DMS53 treated with DMSO at 0.1 percent for 48 hours (cell line): ENCODE measurements around the gene CD6.

ENCODE experiments used
- DNase-seq: peaks from one replicate; lab custom pipeline; 2025; ENCODE audit not compliant: unreplicated experiment; lab: John Stamatoyannopoulos, UW

CD6 gene

DNA sequence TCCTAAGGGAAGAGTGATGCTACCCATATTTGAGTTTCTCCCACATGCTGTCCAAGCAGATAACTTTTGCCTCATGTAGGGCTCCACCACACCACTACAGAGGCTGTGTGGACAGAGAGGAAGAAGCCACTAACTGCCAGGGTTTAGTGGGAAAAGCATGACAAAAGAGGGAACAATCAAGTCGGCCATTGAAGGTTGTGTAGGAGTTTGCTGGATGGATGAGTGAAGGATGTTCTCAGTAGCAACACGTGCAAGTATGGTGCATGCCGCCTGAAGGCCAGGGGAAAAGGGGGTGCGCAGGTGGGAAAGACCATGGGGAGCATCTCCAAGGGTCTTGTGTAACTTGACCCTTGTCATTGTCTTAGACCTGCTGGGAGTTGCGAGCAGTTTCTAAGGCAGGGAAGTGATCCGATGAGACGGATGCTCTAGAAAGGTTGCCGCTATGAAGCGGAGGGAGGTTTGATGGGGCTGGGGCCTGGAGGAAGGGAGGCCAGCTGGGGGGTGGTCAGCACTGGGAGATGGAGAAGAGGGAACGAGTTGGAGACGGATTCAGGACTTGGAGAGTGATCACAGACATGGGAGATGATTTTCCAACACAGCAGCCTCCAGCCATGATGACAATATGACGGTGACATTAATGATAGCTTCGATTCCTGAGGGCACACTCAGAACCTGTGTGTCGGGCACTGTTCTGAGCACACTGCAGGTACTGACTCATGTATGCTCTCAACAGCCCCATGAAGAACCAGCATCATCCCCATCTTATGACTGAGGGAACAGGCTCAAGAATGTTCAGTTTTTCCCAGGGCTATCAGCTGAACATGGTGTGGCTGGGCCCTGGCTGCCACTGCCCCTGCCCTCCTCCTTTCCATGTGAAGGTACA lies 53.7 kb downstream of the CD6 start:
- no peak for DNase-seq

DNA sequence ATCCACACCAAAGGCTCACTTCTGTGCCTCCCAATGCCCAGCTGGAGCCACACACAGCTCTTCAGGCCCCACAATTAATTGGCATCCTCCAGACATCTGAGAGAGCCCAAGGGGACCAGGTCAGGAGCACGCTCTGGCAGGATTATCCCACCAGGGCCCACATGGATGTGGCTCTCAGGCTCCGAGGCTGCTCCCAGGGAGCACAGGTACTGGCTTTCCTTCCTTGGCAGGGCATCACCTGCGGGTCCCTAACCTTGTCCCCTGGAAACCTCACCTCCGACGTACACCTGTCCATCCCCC lies 54.3 kb downstream of the CD6 start:
- DNase-seq = no peak

GRCh38 chr11:61026121-61027031 lies 54.9 kb downstream of the CD6 start:
- DNase-seq = no peak

GRCh38 chr11:61027141-61027840 lies 55.8 kb downstream of the CD6 start:
- DNase-seq = no peak

DNA sequence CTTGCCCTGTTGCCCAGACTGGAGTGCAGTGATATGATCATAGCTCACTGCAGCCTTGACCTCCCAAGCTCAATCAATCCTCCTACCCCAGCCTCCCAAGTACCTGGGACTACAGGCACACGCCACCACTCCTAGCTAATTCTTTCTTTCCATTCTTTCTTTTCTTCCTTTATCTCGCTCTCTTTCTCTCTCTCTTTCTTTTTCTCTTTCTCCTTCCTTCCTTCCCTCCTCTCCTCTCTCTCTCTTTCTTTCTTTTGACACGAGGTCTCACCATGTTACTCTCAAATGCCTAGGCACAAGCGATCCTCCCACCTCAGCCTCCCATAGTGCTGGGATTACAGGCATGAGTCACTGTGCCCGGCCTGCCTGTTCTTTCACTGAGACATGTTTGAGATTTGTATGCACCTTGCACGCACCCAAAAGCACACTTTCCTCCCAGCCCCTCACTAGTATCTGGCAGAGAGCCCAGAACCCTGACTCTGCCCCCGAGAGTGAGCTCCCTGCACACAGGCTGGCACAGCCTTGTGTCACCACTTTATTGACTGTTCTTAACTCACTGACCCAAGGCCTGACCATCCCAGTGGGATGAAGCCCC lies 56.8 kb downstream of the CD6 start:
- DNase-seq = peak; percentile 13

GRCh38 chr11:61032824-61033223 lies 61.3 kb downstream of the CD6 start:
- DNase-seq = no peak

DNA sequence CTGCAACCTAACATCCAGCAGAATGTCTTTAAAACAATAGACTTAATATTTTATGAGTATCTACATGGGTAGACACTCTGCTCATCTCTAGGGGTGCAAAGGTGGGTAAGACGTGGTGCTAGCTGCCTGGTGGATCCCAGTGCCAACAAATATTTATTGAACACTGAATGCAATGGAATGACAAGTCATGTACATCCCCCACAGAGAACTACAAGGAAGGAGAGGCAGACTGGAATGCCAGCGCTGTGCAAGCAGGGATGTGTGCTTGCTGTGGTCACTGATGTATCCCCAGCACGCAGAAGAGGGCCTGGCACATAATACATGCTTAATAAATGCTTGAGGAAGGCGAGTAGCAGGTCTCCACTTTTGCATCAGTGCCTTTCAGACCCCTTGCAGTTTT lies 61.9 kb downstream of the CD6 start:
- DNase-seq = no peak

GRCh38 chr11:61034111-61034510 lies 62.6 kb downstream of the CD6 start:
- DNase-seq = no peak

- no peak for DNase-seq
These were observed 63.4 kb downstream of the CD6 start for GRCh38 chr11:61034704-61035525.

- no peak for DNase-seq
These were observed 64.0 kb downstream of the CD6 start for GRCh38 chr11:61035526-61035835.

GRCh38 chr11:61037441-61038093 lies 66.1 kb downstream of the CD6 start:
- no peak for DNase-seq

- no peak for DNase-seq
These were observed 68.4 kb downstream of the CD6 start for GRCh38 chr11:61039916-61040315.

- peak; percentile 67 for DNase-seq
These were observed 70.5 kb downstream of the CD6 start for GRCh38 chr11:61041755-61042518.

DNA sequence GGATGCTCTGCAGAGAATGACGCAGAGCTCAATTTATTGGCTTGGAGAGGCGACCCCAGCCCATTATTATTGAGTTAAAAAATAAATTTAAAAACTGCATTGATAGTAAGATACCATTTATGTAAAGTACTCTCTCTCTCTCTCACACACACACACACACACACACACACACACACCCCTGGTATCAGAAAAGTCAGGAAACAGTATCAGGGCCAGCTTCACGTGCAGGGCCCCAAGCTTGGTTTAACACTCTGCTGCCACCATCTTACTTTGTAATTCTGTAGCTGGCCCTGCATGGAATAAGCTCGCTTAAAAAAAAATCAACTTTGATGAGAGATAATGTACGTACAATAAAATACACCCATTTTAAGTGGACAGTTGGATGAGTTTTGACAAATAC lies 71.1 kb downstream of the CD6 start:
- no peak for DNase-seq

DNA sequence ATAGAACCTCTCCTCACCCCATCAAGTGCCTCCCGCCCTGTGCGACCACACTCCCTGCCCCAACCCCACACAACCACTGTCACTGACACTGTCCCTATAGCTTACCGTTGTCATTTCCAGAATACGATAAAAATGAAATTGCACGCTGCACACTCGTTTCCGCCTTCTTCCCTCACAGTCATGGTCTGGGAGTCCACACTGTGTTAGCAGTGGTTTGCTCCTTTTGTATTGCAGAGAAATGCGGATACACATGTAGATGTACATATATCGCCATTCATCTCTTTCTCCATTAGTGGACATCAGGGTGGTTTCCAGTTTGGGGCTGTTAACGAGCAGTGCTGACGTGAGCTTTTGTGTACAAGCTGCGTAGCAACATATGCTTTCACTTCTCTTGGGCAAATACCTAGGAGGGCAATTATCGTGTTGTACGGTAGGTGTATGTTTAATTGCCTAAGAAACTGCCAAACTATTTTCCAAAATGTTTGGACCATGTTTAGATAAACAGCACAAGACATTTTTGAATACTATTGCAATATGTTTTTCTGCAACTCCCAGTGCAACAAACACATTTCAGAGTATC lies 71.6 kb downstream of the CD6 start:
- DNase-seq = peak; percentile 46

- no peak for DNase-seq
These were observed 73.8 kb downstream of the CD6 start for GRCh38 chr11:61045271-61045670.

DNA sequence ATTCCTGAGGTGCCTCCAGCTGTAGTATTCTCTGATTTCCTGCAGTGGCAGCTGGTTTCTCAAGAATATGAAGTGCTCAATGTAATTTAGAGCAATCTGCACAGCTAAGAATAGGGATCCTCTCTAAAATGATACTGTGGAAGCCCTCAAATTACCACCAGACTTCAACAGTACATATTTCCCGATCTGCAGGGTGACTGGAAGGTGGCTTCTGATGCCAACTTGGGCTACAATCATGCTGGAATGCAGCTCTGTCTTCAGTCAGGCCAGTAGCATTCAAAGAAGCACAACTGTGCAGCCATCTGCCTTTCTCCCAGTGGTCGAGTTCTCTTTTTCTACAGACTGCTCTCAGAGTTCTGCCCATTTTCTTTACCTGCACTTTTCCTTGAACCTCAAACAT lies 75.4 kb downstream of the CD6 start:
- no peak for DNase-seq

DNA sequence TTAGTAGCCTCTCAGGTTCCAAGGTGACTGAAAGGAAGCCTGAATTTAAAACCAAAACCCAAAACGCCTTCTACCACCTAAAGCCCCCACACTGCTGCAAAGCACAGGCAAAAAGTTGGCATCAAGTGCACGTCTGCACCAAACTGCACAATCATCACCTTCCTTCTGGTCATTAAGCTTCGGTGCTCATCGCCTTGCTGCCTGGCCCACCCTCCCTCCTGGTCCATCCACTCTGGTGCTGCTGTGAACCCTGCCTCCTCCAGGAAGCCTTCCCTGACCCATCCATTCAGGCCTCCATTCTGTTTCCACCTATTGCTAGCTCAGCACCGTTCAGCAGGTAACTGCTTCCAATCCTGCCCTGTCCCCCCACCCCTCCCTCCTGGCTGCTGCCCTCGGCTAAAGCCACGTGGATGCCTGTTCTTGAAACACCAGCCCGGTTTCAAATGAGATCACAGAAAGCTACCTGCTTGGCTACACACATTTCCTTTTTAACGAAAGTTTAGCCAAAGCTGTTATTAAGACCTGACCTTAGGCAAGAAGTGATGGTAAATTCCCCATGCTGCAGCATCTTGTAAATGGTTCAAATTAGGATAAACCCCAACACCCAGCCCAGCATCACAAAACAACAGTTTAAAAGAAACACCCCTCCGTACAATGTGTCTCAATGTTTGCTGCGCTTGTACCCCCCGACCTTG lies 77.0 kb downstream of the CD6 start:
- no peak for DNase-seq

- DNase-seq = no peak
These were observed 77.5 kb downstream of the CD6 start for GRCh38 chr11:61049063-61049377.
